Epithelial cell of proximal tubule (primary cell): ENCODE data around the gene RGS10. TPM values are rescaled to one million over a fixed set of nuclear protein-coding genes. Genes with fewer than 3 reads are reported as not detected.

ENCODE experiments used
- DNase-seq: peaks from one replicate; pipeline ENCODE4 v3.0.0-alpha.2; 2011; ENCODE audit warnings: low read depth
- H3K4me3 ChIP-seq: 2 replicates; pipeline ENCODE4 v1.5.1; 2011; ENCODE audit warnings: low read depth, mild to moderate bottlenecking, low read length
- CTCF ChIP-seq: conservative IDR thresholded peaks from 2 replicates; pipeline ENCODE4 v1.5.1; 2012; ENCODE audit warnings: low read depth, mild to moderate bottlenecking, low read length
- total RNA-seq: library from RNA; depleted of rRNA; stranded (reverse); fragments of >200 nt; gene quantifications from 2 replicates; pipeline ENCODE4 v1.2.3, GENCODE V29; 2015

The RGS10 gene
- total RNA-seq, 1 donor from 2014 or later: 85.9 TPM

GRCh38 chr10:119450606-119451299, 91.8 kb downstream of the RGS10 start:
- no peak for TF ChIP-seq CTCF
- H3K4me3 ChIP-seq: no peak overlapping the region
- no peak for DNase-seq

Other genes with a start within 250 kb of the RGS10 start
- 43.8 and 50.5 TPM in 2 replicates for gene TIAL1, start 54.2 kb upstream of the RGS10 start, total RNA-seq
- 39.1 and 55.1 TPM in 2 replicates for gene BAG3, start 108.7 kb upstream of the RGS10 start, total RNA-seq
- gene INPP5F, start 183.3 kb upstream of the RGS10 start, total RNA-seq: 12.4 and 17.7 TPM in 2 replicates